Measurements from ENCODE around the gene MRPS16. TPM values are rescaled to one million over a fixed set of nuclear protein-coding genes. Genes with fewer than 3 reads are reported as not detected.

Gene MRPS16
- total RNA-seq, 1 experiment from 2014 or later: 164 TPM

- TF ChIP-seq EZH2 (IDR thresholded peaks at IDR 0.05; ENCODE audit: borderline replicate concordance, low read depth, low read length, poor library complexity, severe bottlenecking) (no peak), CTCF (conservative IDR thresholded peaks at IDR 0.05; ENCODE audit: low read depth, low read length) (no peak)
- H3K36me3 ChIP-seq (ENCODE audit: insufficient read depth, low read length, poor library complexity, severe bottlenecking): no peaks in the 10 kb centered on the region
- H3K27me3 ChIP-seq (replicated peaks; ENCODE audit: insufficient read depth, low read depth, low read length, poor library complexity): no peaks in the 10 kb centered on the region
- no peaks in the 10 kb centered on the region for H3K9me3 ChIP-seq (ENCODE audit: low read depth, low read length, poor library complexity, severe bottlenecking)
- H3K4me3 ChIP-seq (ENCODE audit: low read depth, low read length, poor library complexity, severe bottlenecking): no peak overlapping the region
- ChIA-PET POLR2A (ENCODE audit: low non-redundant PET) (no interaction called here), CTCF (interaction anchor here (0.9 kb wide), 1 partner anchor 27 kb away, joined by 3 read pairs; no protein-coding TSS in a partner anchor)
- intact Hi-C loops (cut with micrococcal nuclease; ENCODE audit: unreplicated experiment): loop anchor here (1.0 kb wide), 1 partner anchor 380 kb away; no protein-coding TSS in a partner anchor
- H3K27ac ChIP-seq (ENCODE audit: low read depth, low read length, poor library complexity, severe bottlenecking): no peak overlapping the region
- H3K4me1 ChIP-seq (ENCODE audit: insufficient read depth, low read length, poor library complexity, severe bottlenecking): peaks cover 5% of the 10 kb centered on the region
- DNase-seq (ENCODE audit: low spot score): no peak
- no TSS peak for BruUV-seq (replicated peaks)
Measured at GRCh38 chr10:73264423-73264822, 12.0 kb upstream of the MRPS16 start.

GRCh38 chr10:73263693-73264347, 11.4 kb upstream of the MRPS16 start:
- Histone ChIP-seq H3K9me3 (ENCODE audit: low read depth, low read length, poor library complexity, severe bottlenecking) (no peaks in the 10 kb centered on the region), H3K4me3 (ENCODE audit: low read depth, low read length, poor library complexity, severe bottlenecking) (no peak overlapping the region), H3K27me3 (replicated peaks; ENCODE audit: insufficient read depth, low read depth, low read length, poor library complexity) (no peaks in the 10 kb centered on the region), H3K4me1 (ENCODE audit: insufficient read depth, low read length, poor library complexity, severe bottlenecking) (peaks cover 5% of the 10 kb centered on the region), H3K27ac (ENCODE audit: low read depth, low read length, poor library complexity, severe bottlenecking) (no peak overlapping the region), H3K36me3 (ENCODE audit: insufficient read depth, low read length, poor library complexity, severe bottlenecking) (no peaks in the 10 kb centered on the region)
- BruUV-seq (replicated peaks): no TSS peak
- ChIA-PET CTCF (interaction anchor here (0.9 kb wide), 1 partner anchor 26 kb away, joined by 3 read pairs; no protein-coding TSS in a partner anchor), POLR2A (ENCODE audit: low non-redundant PET) (no interaction called here)
- peak; percentile 42 for DNase-seq (ENCODE audit: low spot score)
- intact Hi-C loops (cut with micrococcal nuclease; ENCODE audit: unreplicated experiment): loop anchor here (1.0 kb wide), 1 partner anchor 380 kb away; no protein-coding TSS in a partner anchor
- TF ChIP-seq CTCF (conservative IDR thresholded peaks at IDR 0.05; ENCODE audit: low read depth, low read length) (peak; percentile 72), EZH2 (IDR thresholded peaks at IDR 0.05; ENCODE audit: borderline replicate concordance, low read depth, low read length, poor library complexity, severe bottlenecking) (no peak)

- BruUV-seq (replicated peaks): no TSS peak
- TF ChIP-seq CTCF (conservative IDR thresholded peaks at IDR 0.05; ENCODE audit: low read depth, low read length) (no peak), EZH2 (IDR thresholded peaks at IDR 0.05; ENCODE audit: borderline replicate concordance, low read depth, low read length, poor library complexity, severe bottlenecking) (no peak)
- no peak overlapping the region for H3K4me3 ChIP-seq (ENCODE audit: low read depth, low read length, poor library complexity, severe bottlenecking)
- no peak overlapping the region for H3K27ac ChIP-seq (ENCODE audit: low read depth, low read length, poor library complexity, severe bottlenecking)
- ChIA-PET CTCF (interaction anchor here (0.6 kb wide), 1 partner anchor 17 kb away, joined by 3 read pairs; no protein-coding TSS in a partner anchor), POLR2A (ENCODE audit: low non-redundant PET) (no interaction called here)
- H3K9me3 ChIP-seq (ENCODE audit: low read depth, low read length, poor library complexity, severe bottlenecking): no peaks in the 10 kb centered on the region
- H3K4me1 ChIP-seq (ENCODE audit: insufficient read depth, low read length, poor library complexity, severe bottlenecking): peaks cover 5% of the 10 kb centered on the region
- no peaks in the 10 kb centered on the region for H3K27me3 ChIP-seq (replicated peaks; ENCODE audit: insufficient read depth, low read depth, low read length, poor library complexity)
- no peaks in the 10 kb centered on the region for H3K36me3 ChIP-seq (ENCODE audit: insufficient read depth, low read length, poor library complexity, severe bottlenecking)
- DNase-seq (ENCODE audit: low spot score): no peak
- intact Hi-C loops (cut with micrococcal nuclease; ENCODE audit: unreplicated experiment): no loop called here
Measured at GRCh38 chr10:73262880-73263555, 10.6 kb upstream of the MRPS16 start.

Measured in A673 (cell line).